Progenitor cell of endocrine pancreas (in vitro differentiated cells): Measurements from ENCODE around the gene PFN2. TPM values are rescaled to one million over a fixed set of nuclear protein-coding genes. Genes with fewer than 3 reads are reported as not detected.
A peak's percentile ranks its signal among the peaks of the same experiment; 100 is the strongest.
"Not testable (repeated sequence)": the region's sequence is repeated elsewhere in the genome, so short reads cannot be mapped to it uniquely, and the experiment has no call there.

Experiments
- DNase-seq: peaks from one replicate; pipeline ENCODE4 v3.0.0; 2021; ENCODE audit warnings: low spot score; ENCODE audit not compliant: unreplicated experiment
- H3K27ac Mint-ChIP-seq: 2 replicates; pipeline ENCODE4 v1.8.0; 2021; ENCODE audit warnings: mild to moderate bottlenecking, moderate library complexity, mixed read lengths
- H3K27me3 Mint-ChIP-seq: 2 replicates; pipeline ENCODE4 v1.8.0; 2021; ENCODE audit warnings: mixed read lengths
- H3K36me3 Mint-ChIP-seq: 2 replicates; pipeline ENCODE4 v1.8.0; 2022; ENCODE audit warnings: mixed read lengths; ENCODE audit not compliant: insufficient read depth
- H3K4me1 Mint-ChIP-seq: 2 replicates; pipeline ENCODE4 v1.8.0; 2021; ENCODE audit warnings: low read depth, mixed read lengths
- H3K4me3 Mint-ChIP-seq: 2 replicates; pipeline ENCODE4 v1.8.0; 2021; ENCODE audit warnings: low read depth, mild to moderate bottlenecking, moderate library complexity, mixed read lengths
- H3K9me3 Mint-ChIP-seq: 2 replicates; pipeline ENCODE4 v1.8.0; 2021; ENCODE audit warnings: low read depth, mixed read lengths
- CTCF ChIP-seq: fragments of 200-600 bp; sonication (generic); IDR thresholded peaks from one replicate; pipeline ENCODE4 v1.5.0; 2021; ENCODE audit warnings: antibody characterized with exemption, mild to moderate bottlenecking; ENCODE audit not compliant: unreplicated experiment
- total RNA-seq: library from RNA; stranded (reverse); gene quantifications from 2 replicates; pipeline ENCODE4 v1.2.1, GENCODE V29; 2021

PFN2 gene
- total RNA-seq, 1 donor from 2014 or later: 233 TPM

- peaks cover 62% of the 10 kb centered on the region for H3K36me3 Mint-ChIP-seq
- H3K27me3 Mint-ChIP-seq: no peaks in the 10 kb centered on the region
- H3K27ac Mint-ChIP-seq: no peak overlapping the region
- no peaks in the 10 kb centered on the region for H3K4me1 Mint-ChIP-seq
- no peak for TF ChIP-seq CTCF
- H3K4me3 Mint-ChIP-seq: no peak overlapping the region
- DNase-seq: no peak
- H3K9me3 Mint-ChIP-seq: peaks cover 23% of the 10 kb centered on the region
Measured at GRCh38 chr3:149949181-149949580, 21.5 kb downstream of the PFN2 start.

GRCh38 chr3:149947231-149947630, 23.5 kb downstream of the PFN2 start:
- TF ChIP-seq CTCF: no peak
- H3K27ac Mint-ChIP-seq: peak overlapping the region; percentile 15

GRCh38 chr3:149943966-149944365, 26.7 kb downstream of the PFN2 start:
- not testable (repeated sequence) for DNase-seq, H3K27me3 Mint-ChIP-seq, H3K27ac Mint-ChIP-seq, H3K4me3 Mint-ChIP-seq, H3K4me1 Mint-ChIP-seq
- peaks cover 58% of the 10 kb centered on the region for H3K36me3 Mint-ChIP-seq
- H3K9me3 Mint-ChIP-seq: peaks cover 43% of the 10 kb centered on the region

More at GRCh38 chr3:149947231-149947630, 23.5 kb downstream of the PFN2 start:
- Mint-ChIP-seq H3K9me3 (peaks cover 42% of the 10 kb centered on the region), H3K4me1 (no peaks in the 10 kb centered on the region), H3K4me3 (no peak overlapping the region), H3K36me3 (peaks cover 76% of the 10 kb centered on the region), H3K27me3 (no peaks in the 10 kb centered on the region)
- no peak for DNase-seq

GRCh38 chr3:149942409-149942808, 28.3 kb downstream of the PFN2 start:
- peaks cover 47% of the 10 kb centered on the region for H3K36me3 Mint-ChIP-seq
- H3K4me3 Mint-ChIP-seq: no peak overlapping the region
- no peaks in the 10 kb centered on the region for H3K4me1 Mint-ChIP-seq
- H3K27me3 Mint-ChIP-seq: no peaks in the 10 kb centered on the region
- no peak overlapping the region for H3K27ac Mint-ChIP-seq
- H3K9me3 Mint-ChIP-seq: peaks cover 36% of the 10 kb centered on the region
- DNase-seq: no peak
- no peak for TF ChIP-seq CTCF

- DNase-seq: no peak
- Mint-ChIP-seq H3K27me3 (no peaks in the 10 kb centered on the region), H3K27ac (no peak overlapping the region), H3K9me3 (peaks cover 32% of the 10 kb centered on the region), H3K4me1 (no peaks in the 10 kb centered on the region), H3K36me3 (peaks cover 43% of the 10 kb centered on the region), H3K4me3 (no peak overlapping the region)
- TF ChIP-seq CTCF: no peak
Measured at GRCh38 chr3:149941946-149942345, 28.7 kb downstream of the PFN2 start.

- Mint-ChIP-seq H3K27me3 (no peaks in the 10 kb centered on the region), H3K4me3 (no peak overlapping the region), H3K4me1 (no peaks in the 10 kb centered on the region), H3K36me3 (peaks cover 35% of the 10 kb centered on the region), H3K9me3 (peaks cover 25% of the 10 kb centered on the region), H3K27ac (no peak overlapping the region)
- no peak for DNase-seq
- TF ChIP-seq CTCF: no peak
Measured at GRCh38 chr3:149941186-149941585, 29.5 kb downstream of the PFN2 start.

GRCh38 chr3:149938392-149939055, 32.2 kb downstream of the PFN2 start:
- not testable (repeated sequence) for H3K27me3 Mint-ChIP-seq, DNase-seq, H3K4me3 Mint-ChIP-seq, H3K4me1 Mint-ChIP-seq, H3K27ac Mint-ChIP-seq
- H3K36me3 Mint-ChIP-seq: peaks cover 20% of the 10 kb centered on the region
- H3K9me3 Mint-ChIP-seq: peaks cover 17% of the 10 kb centered on the region
